Globus pallidus (tissue), 1 donor: ENCODE results near the gene HS2ST1.
"Not testable (repeated sequence)": the region's sequence is repeated elsewhere in the genome, so short reads cannot be mapped to it uniquely, and the experiment has no call there.

Source experiments
- DNase-seq: peaks from one replicate; pipeline ENCODE4 v3.0.0-alpha.2; 2015; ENCODE audit warnings: low spot score

HS2ST1 gene

GRCh38 chr1:86971778-86972177, 57.3 kb downstream of the HS2ST1 start:
- no peak for DNase-seq

GRCh38 chr1:86972262-86972661, 57.8 kb downstream of the HS2ST1 start:
- no peak for DNase-seq

GRCh38 chr1:86975993-86976550, 61.6 kb downstream of the HS2ST1 start:
- DNase-seq, result no peak

GRCh38 chr1:86976664-86977063, 62.2 kb downstream of the HS2ST1 start:
- DNase-seq, result no peak

- no peak for DNase-seq
Observed at GRCh38 chr1:86981482-86982213, 67.2 kb downstream of the HS2ST1 start.

GRCh38 chr1:86983677-86984076, 69.2 kb downstream of the HS2ST1 start:
- DNase-seq, result not testable (repeated sequence)

GRCh38 chr1:86987446-86987845, 73.0 kb downstream of the HS2ST1 start:
- no peak for DNase-seq

- DNase-seq, result no peak
Observed at GRCh38 chr1:86988835-86989234, 74.4 kb downstream of the HS2ST1 start.

- not testable (repeated sequence) for DNase-seq
Observed at GRCh38 chr1:86989690-86990089, 75.3 kb downstream of the HS2ST1 start.

GRCh38 chr1:86990826-86991225, 76.4 kb downstream of the HS2ST1 start:
- DNase-seq, result no peak

GRCh38 chr1:86991549-86992186, 77.2 kb downstream of the HS2ST1 start:
- no peak for DNase-seq

- DNase-seq, result no peak
Observed at GRCh38 chr1:86992861-86993260, 78.4 kb downstream of the HS2ST1 start.

GRCh38 chr1:86993269-86993985, 79.0 kb downstream of the HS2ST1 start:
- DNase-seq, result no peak

GRCh38 chr1:86994061-86994460, 79.6 kb downstream of the HS2ST1 start:
- DNase-seq, result no peak

- DNase-seq, result no peak
Observed at GRCh38 chr1:86997538-86997937, 83.1 kb downstream of the HS2ST1 start.

- no peak for DNase-seq
Observed at GRCh38 chr1:86998280-86998679, 83.8 kb downstream of the HS2ST1 start.

- no peak for DNase-seq
Observed at GRCh38 chr1:86998727-86999126, 84.3 kb downstream of the HS2ST1 start.

- no peak for DNase-seq
Observed at GRCh38 chr1:87000460-87000859, 86.0 kb downstream of the HS2ST1 start.

- DNase-seq, result no peak
Observed at GRCh38 chr1:87004857-87005256, 90.4 kb downstream of the HS2ST1 start.

GRCh38 chr1:87007323-87007722, 92.9 kb downstream of the HS2ST1 start:
- DNase-seq, result no peak

- not testable (repeated sequence) for DNase-seq
Observed at GRCh38 chr1:87013385-87013784, 99.0 kb downstream of the HS2ST1 start.

- DNase-seq, result no peak
Observed at GRCh38 chr1:87017998-87018672, 103.7 kb downstream of the HS2ST1 start.
